ENCODE measurements around the gene CYB5RL.
A peak's percentile ranks its signal among the peaks of the same experiment; 100 is the strongest.

The CYB5RL gene

DNA sequence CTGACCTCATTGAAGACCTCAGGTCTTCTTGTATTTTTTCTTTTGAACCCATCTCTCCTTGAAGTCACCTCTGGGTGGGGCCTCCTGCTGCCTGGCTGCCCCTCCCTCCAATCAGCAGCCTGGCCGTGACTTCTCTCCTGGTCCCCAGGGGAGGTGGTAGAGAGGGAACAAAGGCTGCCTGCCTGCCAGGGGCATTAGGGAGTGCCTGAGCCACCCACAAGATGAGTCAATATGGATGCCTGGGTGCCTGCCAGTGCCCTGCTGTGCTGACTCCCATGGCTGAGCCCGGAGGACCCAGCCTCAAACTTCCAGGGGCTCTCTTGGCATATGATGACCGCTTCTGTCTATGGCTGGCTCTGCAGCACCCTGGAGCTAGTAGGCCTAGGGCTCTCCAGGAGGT lies 41.8 kb downstream of the CYB5RL start:
- peak; percentile 13 for DNase-seq (ENCODE audit: low spot score)

DNA sequence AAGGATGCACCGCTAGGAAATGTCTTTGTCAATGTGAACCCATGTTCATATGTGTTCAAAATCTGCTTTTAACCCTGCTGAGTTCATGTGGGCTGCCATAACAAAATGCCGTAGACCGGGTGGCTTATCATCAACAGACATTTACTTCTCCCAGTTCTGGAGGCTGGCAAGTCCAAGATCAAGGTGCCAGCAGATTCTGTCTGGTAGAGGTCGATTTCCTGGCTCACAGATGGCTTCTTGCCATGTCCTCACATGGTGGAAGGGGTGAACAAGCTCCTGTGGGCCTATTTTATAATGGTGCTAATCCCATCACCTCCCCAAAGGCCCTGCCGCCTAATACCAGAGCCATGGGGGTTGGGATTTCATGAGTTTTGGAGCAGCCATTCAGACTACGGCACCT lies 42.4 kb downstream of the CYB5RL start:
- no peak for DNase-seq (ENCODE audit: low spot score)

DNA sequence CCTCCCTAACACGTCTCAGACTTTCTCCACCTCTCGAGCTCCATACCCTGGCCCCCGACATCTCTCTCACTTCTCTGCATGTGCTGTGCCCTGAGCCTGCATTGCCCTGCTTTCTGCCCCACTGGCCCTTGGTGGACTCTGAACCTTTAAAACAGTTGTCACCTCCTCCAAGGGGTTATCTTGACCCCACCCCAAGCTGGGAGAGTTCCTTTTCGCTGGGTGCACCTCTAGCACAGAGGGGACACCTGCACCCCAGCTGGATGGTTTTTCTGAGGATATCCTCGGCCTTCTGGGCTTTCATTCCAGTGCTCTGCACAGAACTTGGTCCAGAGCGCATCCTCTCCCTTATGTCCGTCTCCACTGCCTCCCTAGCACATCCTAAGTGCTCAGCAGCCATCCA lies 42.8 kb downstream of the CYB5RL start:
- DNase-seq (ENCODE audit: low spot score), result no peak

DNA sequence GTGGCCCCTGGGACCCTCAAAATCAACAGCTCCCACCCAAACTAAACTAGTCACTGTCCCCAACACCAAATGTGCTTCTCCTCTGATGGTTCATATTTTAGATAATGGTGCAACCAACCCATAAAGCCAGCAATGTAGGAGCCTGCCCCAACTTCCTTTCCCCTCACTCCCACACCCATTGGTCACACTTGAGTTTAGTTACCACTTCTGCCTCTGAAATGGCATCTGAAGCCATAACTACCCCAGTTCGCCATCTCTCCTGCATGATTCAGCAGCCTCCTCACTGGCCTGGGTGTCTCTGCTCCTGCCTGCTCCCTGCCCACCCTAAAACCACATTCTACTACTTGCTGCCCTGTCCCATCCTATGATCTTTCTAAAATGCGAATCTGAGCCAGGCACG lies 43.6 kb downstream of the CYB5RL start:
- no peak for DNase-seq (ENCODE audit: low spot score)

DNA sequence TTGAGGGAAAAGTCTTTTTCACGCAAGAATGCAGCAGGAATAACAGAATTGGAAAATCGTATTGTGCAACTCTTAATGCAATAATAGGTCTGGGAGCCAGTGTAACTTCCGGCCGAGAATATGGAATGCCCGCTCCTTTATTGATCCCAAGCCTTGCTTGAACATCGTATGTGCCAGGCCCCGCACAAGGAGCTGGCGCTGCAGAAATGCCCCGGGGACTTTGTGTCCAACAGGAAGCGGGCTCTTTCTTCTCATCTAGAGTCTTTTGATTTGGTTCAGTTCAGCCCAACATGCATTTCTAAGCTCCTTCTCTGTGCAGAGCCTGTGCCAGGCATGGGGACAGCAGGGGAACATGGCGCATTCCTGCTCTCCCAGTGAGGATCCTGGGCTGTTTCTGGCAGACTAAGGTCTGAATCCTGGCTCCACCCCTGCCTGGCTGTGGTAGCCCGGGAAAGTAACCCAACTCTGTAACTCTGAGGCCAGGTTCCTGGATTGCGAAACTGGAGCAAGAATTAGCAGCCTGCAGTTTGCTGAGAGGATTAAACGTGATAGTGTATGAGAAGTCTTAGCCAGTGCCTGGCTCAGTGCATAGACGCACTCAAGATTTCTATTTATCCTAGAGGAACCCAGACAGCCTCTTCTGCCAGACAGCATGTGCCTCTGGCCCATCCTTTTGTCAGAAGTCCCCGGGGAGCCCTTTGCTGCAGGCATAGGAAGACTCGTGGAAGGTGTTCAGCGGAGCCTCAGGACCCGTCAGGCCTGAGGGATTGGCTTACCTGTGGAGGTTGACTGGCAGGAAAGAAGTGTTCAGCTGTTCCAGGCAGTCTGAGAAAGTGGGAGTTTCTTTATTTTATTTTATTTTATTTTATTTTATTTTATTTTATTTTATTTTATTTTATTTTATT lies 46.0 kb downstream of the CYB5RL start:
- DNase-seq (ENCODE audit: low spot score), result no peak

DNA sequence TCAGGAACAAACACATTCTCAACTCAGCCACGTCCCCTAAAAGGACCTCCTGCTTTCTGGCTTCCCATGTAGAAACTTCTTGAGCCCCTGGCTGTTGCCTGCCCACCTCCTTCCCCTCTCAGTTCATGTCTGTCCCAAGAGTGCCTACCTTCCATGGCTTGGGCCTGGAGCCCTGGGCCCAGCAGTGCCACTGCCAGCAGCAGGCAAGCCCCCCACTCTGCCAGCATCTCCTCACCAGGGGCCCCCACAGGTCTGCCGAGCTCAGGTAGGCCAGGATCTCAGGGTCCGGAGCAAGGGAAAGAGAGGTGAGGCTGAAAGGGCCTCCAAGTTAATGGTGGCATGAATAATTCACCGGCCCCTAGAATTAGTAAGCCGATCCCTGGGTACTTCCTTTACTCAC lies 47.1 kb downstream of the CYB5RL start, which contains the start of gene CDCP2:
CDCP2 (minus strand) TSS at position 305 of the 400 bp plus-strand sequence; CDS start at position 227, 78 bp downstream.
- no peak for DNase-seq (ENCODE audit: low spot score)

DNA sequence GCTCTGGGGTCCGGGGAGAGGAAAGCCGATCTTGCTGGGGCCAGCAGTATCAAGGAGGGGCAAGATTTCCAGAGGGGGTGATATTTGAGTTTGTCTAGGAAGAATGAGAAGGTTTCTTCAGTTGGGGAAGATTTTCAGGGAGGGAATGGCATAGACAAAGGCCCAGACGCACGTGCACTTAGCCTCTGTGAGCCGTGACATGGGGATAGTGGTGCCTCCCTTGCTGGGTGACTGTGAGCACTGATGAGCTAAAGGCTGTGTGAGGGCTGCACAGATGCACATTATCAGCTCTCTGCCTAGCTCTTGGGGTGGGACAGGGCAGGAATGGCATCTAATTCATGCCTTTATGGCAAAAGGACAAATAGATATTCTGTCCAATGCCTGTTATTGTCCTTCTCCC lies 48.8 kb downstream of the CYB5RL start:
- no peak for DNase-seq (ENCODE audit: low spot score)

Measured in COLO829 (cell line).